HL-60 (cell line): ENCODE measurements around the gene PKD1.
"Not testable (repeated sequence)": the region's sequence is repeated elsewhere in the genome, so short reads cannot be mapped to it uniquely, and the experiment has no call there.

ENCODE experiments used
- CTCF ChIP-seq: IDR thresholded peaks from one replicate; pipeline ENCODE4 v1.5.1; 2011; ENCODE audit warnings: low read length, control low read depth, inconsistent platforms; ENCODE audit not compliant: insufficient read depth
- GABPA ChIP-seq: IDR thresholded peaks from 2 replicates; pipeline ENCODE4 v1.6.1; 2012; ENCODE audit warnings: low read depth
- POLR2AphosphoS5 ChIP-seq: IDR thresholded peaks from 2 replicates; pipeline ENCODE4 v1.6.1; 2012; ENCODE audit warnings: low read depth

- not testable (repeated sequence) for TF ChIP-seq GABPA, CTCF, POLR2AphosphoS5
These were observed 9.4 kb downstream of the PKD1 start for GRCh38 chr16:2126161-2126743.
